Nephron progenitor cell (in vitro differentiated cells): Measurements from ENCODE around the gene NMB.

Experiments used
- DNase-seq: peaks from one replicate; pipeline ENCODE4 v3.0.0; 2021
- H3K27ac Mint-ChIP-seq: 2 replicates; pipeline ENCODE4 v1.8.0; 2021; ENCODE audit warnings: mild to moderate bottlenecking, moderate library complexity, mixed read lengths
- H3K27me3 Mint-ChIP-seq: 2 replicates; pipeline ENCODE4 v1.8.0; 2021; ENCODE audit warnings: mild to moderate bottlenecking, low read depth, mixed read lengths; ENCODE audit not compliant: poor library complexity
- H3K36me3 Mint-ChIP-seq: 2 replicates; pipeline ENCODE4 v1.8.0; 2021; ENCODE audit warnings: low read depth, mixed read lengths
- H3K4me1 Mint-ChIP-seq: 2 replicates; pipeline ENCODE4 v1.8.0; 2021; ENCODE audit warnings: mixed read lengths
- H3K4me3 Mint-ChIP-seq: 2 replicates; pipeline ENCODE4 v1.8.0; 2021; ENCODE audit warnings: mild to moderate bottlenecking, moderate library complexity, mixed read lengths
- H3K9me3 Mint-ChIP-seq: 2 replicates; pipeline ENCODE4 v1.8.0; 2021; ENCODE audit warnings: mild to moderate bottlenecking, moderate library complexity, mixed read lengths
- CTCF ChIP-seq: fragments of 200-600 bp; sonication (generic); IDR thresholded peaks from 2 replicates; pipeline ENCODE4 v1.5.0; 2021; ENCODE audit warnings: antibody characterized with exemption

NMB gene

GRCh38 chr15:84658080-84658787 is at the start of gene NMB:
NMB (minus strand) TSS chr15:84658199; CDS start chr15:84658152, 47 bp downstream.
- peak within 1 kb of the TSS; percentile 84 for H3K4me3 Mint-ChIP-seq
- H3K36me3 Mint-ChIP-seq = peaks cover 5% of the 10 kb centered on the region
- peaks cover 23% of the 10 kb centered on the region for H3K27me3 Mint-ChIP-seq
- DNase-seq = peak; percentile 87
- H3K27ac Mint-ChIP-seq = peak within 1 kb of the TSS; percentile 29
- no peaks in the 10 kb centered on the region for H3K9me3 Mint-ChIP-seq
- peaks cover 41% of the 10 kb centered on the region for H3K4me1 Mint-ChIP-seq
- TF ChIP-seq CTCF = peak; percentile 46

- H3K27me3 Mint-ChIP-seq = no peaks in the 10 kb centered on the region
- H3K36me3 Mint-ChIP-seq = peaks cover 36% of the 10 kb centered on the region
- peak overlapping the region; percentile 82 for H3K27ac Mint-ChIP-seq
- no peak for TF ChIP-seq CTCF
- no peaks in the 10 kb centered on the region for H3K9me3 Mint-ChIP-seq
- H3K4me1 Mint-ChIP-seq = no peaks in the 10 kb centered on the region
- H3K4me3 Mint-ChIP-seq = no peak overlapping the region
- DNase-seq = no peak
Observed at GRCh38 chr15:84703808-84704207, 45.8 kb upstream of the NMB start.

- Mint-ChIP-seq H3K4me3 (no peak overlapping the region), H3K27me3 (no peaks in the 10 kb centered on the region), H3K36me3 (peaks cover 29% of the 10 kb centered on the region), H3K27ac (peak overlapping the region; percentile 77), H3K4me1 (no peaks in the 10 kb centered on the region), H3K9me3 (no peaks in the 10 kb centered on the region)
- no peak for TF ChIP-seq CTCF
- no peak for DNase-seq
Observed at GRCh38 chr15:84702961-84703482, 45.0 kb upstream of the NMB start.

- Mint-ChIP-seq H3K27ac (peak overlapping the region; percentile 85), H3K4me1 (no peaks in the 10 kb centered on the region), H3K36me3 (peaks cover 25% of the 10 kb centered on the region), H3K27me3 (no peaks in the 10 kb centered on the region), H3K9me3 (no peaks in the 10 kb centered on the region), H3K4me3 (no peak overlapping the region)
- TF ChIP-seq CTCF = no peak
- no peak for DNase-seq
Observed at GRCh38 chr15:84699538-84700191, 41.7 kb upstream of the NMB start.

GRCh38 chr15:84697236-84697990 is 39.4 kb upstream of the NMB start:
- H3K9me3 Mint-ChIP-seq = no peaks in the 10 kb centered on the region
- H3K4me1 Mint-ChIP-seq = no peaks in the 10 kb centered on the region
- no peak for TF ChIP-seq CTCF
- DNase-seq = no peak
- no peaks in the 10 kb centered on the region for H3K27me3 Mint-ChIP-seq
- H3K36me3 Mint-ChIP-seq = peaks cover 25% of the 10 kb centered on the region
- H3K4me3 Mint-ChIP-seq = no peak overlapping the region
- no peak overlapping the region for H3K27ac Mint-ChIP-seq
